H7 (cell line): Measurements from ENCODE around the gene KCNQ1. TPM values are rescaled to one million over a fixed set of nuclear protein-coding genes. Genes with fewer than 3 reads are reported as not detected.
A peak's percentile ranks its signal among the peaks of the same experiment; 100 is the strongest.

ENCODE experiments used
- DNase-seq: peaks from one replicate; pipeline ENCODE4 v3.0.0; 2012
- H3K27me3 ChIP-seq: 2 replicates; pipeline ENCODE4 v1.6.0; 2011; ENCODE audit warnings: mild to moderate bottlenecking, low read length; ENCODE audit not compliant: control insufficient read depth, insufficient read depth
- H3K36me3 ChIP-seq: replicated peaks from 2 replicates; pipeline ENCODE4 v1.5.1; 2011; ENCODE audit warnings: low read length; ENCODE audit not compliant: control insufficient read depth, insufficient read depth
- H3K4me3 ChIP-seq: 2 replicates; pipeline ENCODE4 v1.5.1; 2011; ENCODE audit warnings: low read depth, mild to moderate bottlenecking, control low read depth, low read length, moderate library complexity; ENCODE audit not compliant: insufficient read depth
- total RNA-seq: library from RNA; depleted of rRNA; stranded (reverse); fragments of >200 nt; shearing (Covaris generic); gene quantifications from 2 replicates; pipeline ENCODE4 v1.2.3, GENCODE V29; 2014

KCNQ1 gene
- total RNA-seq, 1 experiment from 2014 or later = 0.48 TPM

- Histone ChIP-seq H3K36me3 (no peaks in the 10 kb centered on the region), H3K4me3 (no peak overlapping the region), H3K27me3 (no peaks in the 10 kb centered on the region)
- DNase-seq = no peak
Observed at GRCh38 chr11:2416765-2417164, 28.0 kb upstream of the KCNQ1 start.

- H3K4me3 ChIP-seq = no peak overlapping the region
- H3K27me3 ChIP-seq = no peaks in the 10 kb centered on the region
- DNase-seq = no peak
- H3K36me3 ChIP-seq = no peaks in the 10 kb centered on the region
Observed at GRCh38 chr11:2417856-2418692, 26.7 kb upstream of the KCNQ1 start.

- Histone ChIP-seq H3K27me3 (no peaks in the 10 kb centered on the region), H3K36me3 (no peaks in the 10 kb centered on the region), H3K4me3 (no peak overlapping the region)
- no peak for DNase-seq
Observed at GRCh38 chr11:2418693-2419360, 26.0 kb upstream of the KCNQ1 start.

- DNase-seq = peak; percentile 95
- Histone ChIP-seq H3K4me3 (no peak overlapping the region), H3K36me3 (no peaks in the 10 kb centered on the region), H3K27me3 (no peaks in the 10 kb centered on the region)
Observed at GRCh38 chr11:2419638-2420501, 24.9 kb upstream of the KCNQ1 start.

- H3K27me3 ChIP-seq = no peaks in the 10 kb centered on the region
- no peaks in the 10 kb centered on the region for H3K36me3 ChIP-seq
- H3K4me3 ChIP-seq = no peak overlapping the region
- DNase-seq = peak; percentile 100
Observed at GRCh38 chr11:2420502-2421225, 24.1 kb upstream of the KCNQ1 start.

- Histone ChIP-seq H3K27me3 (no peaks in the 10 kb centered on the region), H3K36me3 (no peaks in the 10 kb centered on the region), H3K4me3 (no peak overlapping the region)
- DNase-seq = no peak
Observed at GRCh38 chr11:2421226-2421994, 23.4 kb upstream of the KCNQ1 start.

GRCh38 chr11:2421996-2422395 lies 22.8 kb upstream of the KCNQ1 start:
- DNase-seq = no peak
- Histone ChIP-seq H3K4me3 (no peak overlapping the region), H3K36me3 (no peaks in the 10 kb centered on the region), H3K27me3 (no peaks in the 10 kb centered on the region)

- H3K4me3 ChIP-seq = no peak overlapping the region
- no peaks in the 10 kb centered on the region for H3K27me3 ChIP-seq
- no peaks in the 10 kb centered on the region for H3K36me3 ChIP-seq
- no peak for DNase-seq
Observed at GRCh38 chr11:2422461-2423156, 22.2 kb upstream of the KCNQ1 start.

- no peak for DNase-seq
- Histone ChIP-seq H3K4me3 (no peak overlapping the region), H3K27me3 (no peaks in the 10 kb centered on the region), H3K36me3 (no peaks in the 10 kb centered on the region)
Observed at GRCh38 chr11:2423157-2424025, 21.4 kb upstream of the KCNQ1 start.

GRCh38 chr11:2424811-2425495 lies 19.9 kb upstream of the KCNQ1 start:
- DNase-seq = no peak
- Histone ChIP-seq H3K27me3 (no peaks in the 10 kb centered on the region), H3K36me3 (no peaks in the 10 kb centered on the region), H3K4me3 (no peak overlapping the region)

GRCh38 chr11:2425506-2425905 lies 19.3 kb upstream of the KCNQ1 start:
- DNase-seq = no peak
- no peaks in the 10 kb centered on the region for H3K27me3 ChIP-seq
- H3K4me3 ChIP-seq = no peak overlapping the region
- no peaks in the 10 kb centered on the region for H3K36me3 ChIP-seq

- H3K4me3 ChIP-seq = no peak overlapping the region
- no peaks in the 10 kb centered on the region for H3K27me3 ChIP-seq
- H3K36me3 ChIP-seq = no peaks in the 10 kb centered on the region
- DNase-seq = no peak
Observed at GRCh38 chr11:2426221-2426620, 18.6 kb upstream of the KCNQ1 start.
